ENCODE measurements around the gene GPI.
"Not testable (repeated sequence)": the region's sequence is repeated elsewhere in the genome, so short reads cannot be mapped to it uniquely, and the experiment has no call there.

The GPI gene

DNA sequence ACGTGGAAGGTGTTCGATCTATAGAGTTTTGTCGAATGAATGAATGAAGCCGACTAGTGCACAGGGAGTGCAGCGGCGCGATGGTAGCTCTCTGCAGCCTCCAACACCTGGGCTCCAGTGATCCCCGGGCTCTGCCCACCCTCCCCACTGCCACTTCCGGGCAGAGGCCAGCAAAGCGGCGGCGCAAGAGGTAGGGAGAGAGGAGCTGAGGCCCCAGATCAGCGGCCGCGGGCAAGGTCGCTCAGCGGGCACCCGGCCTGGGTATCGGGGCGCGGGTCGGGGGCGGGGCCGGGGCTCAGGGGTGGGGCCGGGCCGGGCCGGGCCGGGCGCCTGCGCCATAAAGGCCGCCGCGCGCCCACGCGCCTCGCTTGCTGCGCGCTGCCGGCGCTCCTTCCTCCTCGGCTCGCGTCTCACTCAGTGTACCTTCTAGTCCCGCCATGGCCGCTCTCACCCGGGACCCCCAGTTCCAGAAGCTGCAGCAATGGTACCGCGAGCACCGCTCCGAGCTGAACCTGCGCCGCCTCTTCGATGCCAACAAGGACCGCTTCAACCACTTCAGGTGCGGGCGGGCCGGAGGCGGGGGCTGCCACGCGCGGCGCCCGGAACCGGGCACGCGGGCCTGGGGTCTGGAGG, at the start of gene GPI:
Gene GPI, plus strand, starts transcription at position 367 of the 633 bp plus-strand sequence. Its CDS starts 71 bp downstream, at position 438.
- peak; percentile 48 to 83 (median 66) for DNase-seq

GRCh38 chr19:34316247-34316646, 48.7 kb upstream of the GPI start:
- DNase-seq, result no peak

GRCh38 chr19:34316741-34317301, 48.2 kb upstream of the GPI start:
- DNase-seq, result peak in 1 of 6 experiments; percentile 6

- DNase-seq, result peak in 5 of 6 experiments; percentile 8 to 27 (median 22)
Observed at GRCh38 chr19:34317311-34317927, 47.6 kb upstream of the GPI start.

- DNase-seq, result no peak
Observed at GRCh38 chr19:34319230-34319585, 45.8 kb upstream of the GPI start.

DNA sequence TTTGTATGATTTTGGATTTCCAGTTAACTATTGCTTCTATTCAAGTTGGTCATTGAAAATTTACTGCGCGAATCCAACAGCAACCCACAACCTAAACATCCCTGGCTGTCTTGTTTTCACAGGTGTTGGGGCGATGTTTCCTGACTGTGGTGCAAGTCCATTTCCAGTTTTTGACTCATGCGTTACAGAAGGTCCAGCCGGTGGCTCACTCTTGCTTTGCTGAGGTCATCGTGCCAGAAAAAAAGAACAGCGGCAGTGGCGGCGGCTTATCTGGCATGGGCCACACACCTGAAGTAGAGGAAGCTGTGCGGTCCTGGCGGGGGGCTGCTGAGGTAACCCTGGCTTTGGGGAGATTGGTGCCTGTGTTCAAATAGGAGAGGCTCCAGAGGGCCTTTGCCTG, 45.2 kb upstream of the GPI start:
- no peak for DNase-seq

- DNase-seq, result no peak
Observed at GRCh38 chr19:34320277-34320676, 44.7 kb upstream of the GPI start.

DNA sequence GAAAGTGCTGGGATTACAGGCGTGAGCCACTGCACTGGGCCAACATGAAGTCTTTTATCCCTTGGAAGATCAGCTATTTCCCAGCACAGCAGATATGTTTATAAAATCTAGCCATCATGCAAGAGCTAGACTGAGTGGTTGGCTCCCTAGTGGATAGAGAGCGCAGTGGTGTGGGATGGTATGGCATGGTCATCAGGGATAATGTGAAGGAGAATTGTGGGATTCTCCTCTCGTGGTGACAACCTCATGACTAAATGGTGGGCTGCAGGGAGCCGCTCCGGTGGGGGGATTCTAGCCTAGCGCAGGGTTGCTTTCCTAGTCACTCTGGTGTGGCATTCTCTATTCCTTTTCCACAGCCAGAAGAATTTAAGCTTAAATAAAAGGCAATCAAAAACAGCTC, 43.3 kb upstream of the GPI start:
- DNase-seq, result no peak

GRCh38 chr19:34323433-34324204, 41.4 kb upstream of the GPI start:
- DNase-seq, result no peak

GRCh38 chr19:34324320-34324719, 40.7 kb upstream of the GPI start:
- DNase-seq, result no peak

GRCh38 chr19:34325181-34325580, 39.8 kb upstream of the GPI start:
- DNase-seq, result no peak

- no peak for DNase-seq
Observed at GRCh38 chr19:34325981-34326787, 38.8 kb upstream of the GPI start.

DNA sequence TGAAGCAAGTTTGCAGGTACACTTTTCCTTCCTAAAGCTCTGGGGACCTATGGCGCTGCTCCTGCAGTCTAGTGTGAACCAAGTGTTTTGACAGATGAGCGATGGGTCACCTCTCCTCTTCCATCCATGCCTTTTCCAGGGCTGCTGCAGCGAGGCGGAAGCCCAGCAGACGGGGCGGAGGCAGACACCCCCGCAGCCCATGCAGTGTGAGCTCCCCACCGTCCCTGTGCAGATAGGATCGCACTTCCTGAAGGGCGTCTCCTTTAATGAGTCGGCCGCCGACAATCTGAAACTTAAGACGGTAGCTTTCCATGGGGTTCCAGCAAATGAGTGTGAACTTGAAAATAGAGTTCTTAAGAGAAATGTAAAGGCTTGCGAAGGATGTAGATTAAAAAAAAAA, 37.1 kb upstream of the GPI start:
- no peak for DNase-seq

- no peak for DNase-seq
Observed at GRCh38 chr19:34328982-34329381, 36.0 kb upstream of the GPI start.

GRCh38 chr19:34330116-34330515, 34.9 kb upstream of the GPI start:
- no peak for DNase-seq

DNA sequence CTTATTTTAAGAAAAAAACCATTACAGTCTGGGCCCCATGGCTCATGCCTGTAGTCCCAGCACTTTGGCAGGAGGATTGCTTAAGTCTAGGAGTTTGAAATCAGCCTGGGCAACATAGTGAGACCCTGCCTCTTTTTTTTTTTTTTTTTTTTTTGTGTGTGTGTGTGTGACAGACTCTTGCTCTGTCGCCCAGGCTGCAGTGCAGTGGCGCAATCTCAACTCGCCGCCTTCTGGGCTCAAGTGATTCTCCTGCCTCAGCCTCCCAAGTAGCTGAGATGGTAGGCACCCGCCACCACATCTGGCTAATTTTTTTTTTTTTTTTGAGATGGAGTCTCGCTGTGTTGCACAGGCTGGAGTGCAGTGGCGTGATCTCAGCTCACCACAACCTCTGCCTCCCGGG, 34.4 kb upstream of the GPI start:
- not testable (repeated sequence) for DNase-seq

DNA sequence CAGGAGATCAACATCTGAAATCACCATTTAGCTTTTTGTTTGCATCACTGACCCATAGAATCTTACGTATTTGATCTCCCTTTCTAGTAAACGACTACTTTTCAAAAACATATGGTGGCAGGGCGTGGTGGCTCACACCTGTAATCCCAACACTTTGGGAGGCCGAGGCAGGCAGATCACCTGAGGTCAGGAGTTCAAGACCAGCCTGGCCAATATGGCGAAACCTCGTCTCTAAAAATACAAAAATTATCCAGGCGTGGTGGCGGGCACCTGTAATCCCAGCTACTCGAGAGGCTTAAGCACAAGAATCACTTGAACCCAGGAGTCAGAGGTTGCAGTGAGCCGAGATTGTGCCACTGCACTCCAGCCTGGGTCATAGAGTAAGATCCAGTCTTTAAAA, 33.4 kb upstream of the GPI start:
- DNase-seq, result not testable (repeated sequence)

DNA sequence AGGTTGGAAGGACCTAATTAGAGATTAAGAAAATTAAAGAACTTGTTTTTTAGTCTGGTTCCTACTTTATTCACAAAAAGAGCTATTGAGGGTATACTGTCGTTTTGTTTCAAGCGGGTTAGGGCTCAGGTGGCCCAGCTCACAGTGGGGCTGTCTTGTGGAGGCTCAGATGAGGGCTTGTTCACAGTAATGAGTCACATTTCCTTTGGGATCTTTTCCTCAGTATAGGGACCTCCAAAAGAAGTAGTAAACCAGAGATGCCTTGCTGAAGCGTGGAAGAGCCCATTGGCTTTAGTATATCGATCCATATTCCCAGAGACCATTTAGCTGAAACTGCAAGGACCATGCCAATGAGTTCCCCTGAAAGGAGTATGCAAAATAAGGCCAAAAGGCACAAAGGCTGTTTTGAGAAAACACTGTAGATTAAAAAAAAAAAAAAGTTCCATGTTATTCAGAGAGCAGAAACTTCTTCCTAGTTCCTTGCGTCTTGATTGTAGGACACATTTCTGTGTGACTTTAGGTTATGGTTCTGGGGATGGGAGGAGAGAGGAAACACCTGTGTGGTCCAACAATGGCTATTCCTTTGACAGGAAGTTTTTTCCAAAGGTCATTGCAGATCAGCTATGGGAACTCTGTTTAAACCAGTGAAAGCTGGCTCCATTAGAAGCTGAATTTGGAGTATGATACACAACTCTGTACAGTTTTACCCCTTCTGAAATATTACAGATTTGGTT, 32.8 kb upstream of the GPI start:
- no peak for DNase-seq

DNA sequence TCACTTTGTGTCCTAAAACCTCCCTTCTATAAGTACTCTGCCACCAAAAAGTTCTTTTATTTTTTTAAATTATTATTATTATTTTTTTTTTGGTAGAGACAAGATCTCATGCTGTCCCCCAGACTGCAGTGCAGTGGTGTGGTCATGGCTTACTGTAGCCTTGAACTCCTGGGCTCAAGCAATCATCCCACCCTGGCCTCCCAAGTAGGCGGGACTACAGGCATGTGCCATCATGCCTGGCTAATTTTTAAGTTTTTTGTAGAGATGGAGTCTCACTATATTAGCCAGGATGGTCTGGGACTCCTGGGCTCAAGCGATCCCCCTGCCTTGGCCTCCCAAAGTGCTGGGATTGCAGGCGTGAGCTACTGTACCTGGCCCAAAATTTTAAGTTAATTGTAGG, 29.1 kb upstream of the GPI start:
- no peak for DNase-seq

GRCh38 chr19:34336781-34337271, 28.2 kb upstream of the GPI start:
- peak in 4 of 6 experiments; percentile 36 to 70 (median 50) for DNase-seq

DNA sequence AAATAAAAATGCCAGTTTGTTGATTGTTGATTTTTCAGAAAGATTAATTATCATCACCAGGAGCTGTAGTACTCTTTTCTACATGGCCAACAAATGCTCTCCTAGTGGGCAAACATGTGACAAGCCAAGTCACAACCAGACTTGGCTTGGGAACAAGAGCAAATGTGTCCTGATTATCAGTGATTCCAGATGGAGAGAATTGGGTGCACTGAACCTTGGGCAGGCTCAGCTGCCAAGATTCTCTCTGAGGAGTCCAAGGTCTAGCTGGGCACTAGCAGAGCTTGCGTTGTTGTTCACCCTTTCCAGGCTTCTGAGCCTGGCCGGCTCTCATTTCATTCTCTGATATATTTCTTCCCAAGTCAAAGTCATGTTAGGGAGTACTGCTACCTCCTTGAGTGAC, 27.3 kb upstream of the GPI start:
- DNase-seq, result no peak
